ENCODE data around the gene PCCA.

The PCCA gene

DNA sequence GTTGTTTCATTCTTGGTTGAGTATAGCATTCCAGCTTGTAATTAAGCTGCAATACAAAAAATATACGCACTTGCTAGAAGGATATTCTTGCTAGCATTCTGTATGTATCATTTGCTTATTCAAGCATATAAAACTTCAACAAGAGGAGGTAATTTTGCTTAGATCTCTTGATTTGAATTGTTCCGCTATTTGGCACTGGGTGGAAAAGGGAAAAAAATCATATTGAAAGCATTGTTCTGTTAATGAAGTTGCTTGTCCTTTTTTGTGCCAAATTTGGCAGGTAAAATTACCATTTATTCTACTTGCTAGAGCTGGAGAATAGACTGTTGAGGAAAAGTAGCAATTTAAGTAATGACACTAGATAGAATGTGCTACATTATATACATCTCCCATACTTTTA is 309.5 kb downstream of the PCCA start:
- peaks cover 19% of the 10 kb centered on the region for H3K4me1 ChIP-seq (ENCODE audit: control insufficient read depth, insufficient read depth, low read length, unreplicated experiment)

DNA sequence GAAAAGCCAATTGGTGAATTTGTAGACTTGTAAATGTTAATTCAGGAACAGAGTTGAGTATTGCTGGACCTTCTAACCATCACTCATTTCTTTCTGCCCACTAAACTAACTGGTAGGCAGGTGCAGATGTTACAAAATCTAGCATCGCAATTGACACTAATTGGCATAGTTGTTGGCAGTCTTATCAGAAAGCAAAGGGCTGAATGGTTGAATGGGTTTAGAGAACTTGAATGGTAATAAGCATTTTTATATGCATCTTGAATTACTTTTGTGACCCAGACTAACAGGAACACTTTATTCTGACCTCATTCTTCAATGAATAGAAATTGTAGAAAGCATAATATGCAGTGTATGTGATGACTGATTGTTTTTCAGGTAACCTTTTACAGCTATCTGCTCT is 310.6 kb downstream of the PCCA start:
- no peak overlapping the region for H2AFZ ChIP-seq (ENCODE audit: low read length, unreplicated experiment)
- no peaks in the 10 kb centered on the region for H3K79me2 ChIP-seq (ENCODE audit: control insufficient read depth, insufficient read depth, low read length, unreplicated experiment)
- H3K4me3 ChIP-seq (ENCODE audit: low read depth, low read length) = no peak overlapping the region
- no peaks in the 10 kb centered on the region for H3K27me3 ChIP-seq (ENCODE audit: insufficient read depth, low read length)
- peaks cover 8% of the 10 kb centered on the region for H3K4me1 ChIP-seq (ENCODE audit: control insufficient read depth, insufficient read depth, low read length, unreplicated experiment)
- no peak overlapping the region for H3K27ac ChIP-seq (ENCODE audit: low read depth, low read length)
- H3K36me3 ChIP-seq (ENCODE audit: insufficient read depth, low read length) = no peaks in the 10 kb centered on the region

More for the DNA sequence above, 309.5 kb downstream of the PCCA start:
- Histone ChIP-seq H3K27ac (ENCODE audit: low read depth, low read length) (no peak overlapping the region), H3K36me3 (ENCODE audit: insufficient read depth, low read length) (no peaks in the 10 kb centered on the region), H3K79me2 (ENCODE audit: control insufficient read depth, insufficient read depth, low read length, unreplicated experiment) (no peaks in the 10 kb centered on the region), H2AFZ (ENCODE audit: low read length, unreplicated experiment) (no peak overlapping the region), H3K27me3 (ENCODE audit: insufficient read depth, low read length) (no peaks in the 10 kb centered on the region), H3K4me3 (ENCODE audit: low read depth, low read length) (no peak overlapping the region)

DNA sequence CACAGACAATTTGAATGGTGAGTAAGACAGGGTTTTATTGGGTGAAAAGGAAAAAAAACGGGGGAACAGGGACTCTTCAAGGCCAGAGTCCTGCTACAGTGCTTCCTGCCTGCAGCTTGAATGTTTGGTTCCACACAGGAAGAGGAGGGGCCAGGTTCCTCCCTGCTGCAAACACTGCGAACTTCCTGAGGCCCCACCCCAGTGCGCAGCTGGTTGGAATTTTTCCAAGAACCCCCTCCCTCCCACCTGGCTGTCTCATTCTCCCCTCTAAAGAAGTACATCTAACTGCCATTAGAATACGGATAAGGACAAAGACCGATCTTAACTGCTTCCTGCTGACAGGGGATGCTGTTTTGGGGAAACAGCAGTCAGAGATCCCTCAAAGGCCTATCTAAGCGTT is 314.8 kb downstream of the PCCA start:
- H3K27ac ChIP-seq (ENCODE audit: low read depth, low read length) = no peak overlapping the region
- H3K36me3 ChIP-seq (ENCODE audit: insufficient read depth, low read length) = peaks cover 11% of the 10 kb centered on the region; the same call in 1 of the 2 replicates
- no peaks in the 10 kb centered on the region for H3K4me1 ChIP-seq (ENCODE audit: control insufficient read depth, insufficient read depth, low read length, unreplicated experiment)
- H3K4me3 ChIP-seq (ENCODE audit: low read depth, low read length) = no peak overlapping the region
- H2AFZ ChIP-seq (ENCODE audit: low read length, unreplicated experiment) = no peak overlapping the region
- no peaks in the 10 kb centered on the region for H3K79me2 ChIP-seq (ENCODE audit: control insufficient read depth, insufficient read depth, low read length, unreplicated experiment)
- no peaks in the 10 kb centered on the region for H3K27me3 ChIP-seq (ENCODE audit: insufficient read depth, low read length)

- no peak overlapping the region for H3K27ac ChIP-seq (ENCODE audit: low read depth, low read length)
- no peaks in the 10 kb centered on the region for H3K4me1 ChIP-seq (ENCODE audit: control insufficient read depth, insufficient read depth, low read length, unreplicated experiment)
- H3K79me2 ChIP-seq (ENCODE audit: control insufficient read depth, insufficient read depth, low read length, unreplicated experiment) = no peaks in the 10 kb centered on the region
- no peaks in the 10 kb centered on the region for H3K27me3 ChIP-seq (ENCODE audit: insufficient read depth, low read length)
- H3K4me3 ChIP-seq (ENCODE audit: low read depth, low read length) = no peak overlapping the region
- H3K36me3 ChIP-seq (ENCODE audit: insufficient read depth, low read length) = peaks cover 26% of the 10 kb centered on the region; the same call in 1 of the 2 replicates
- H2AFZ ChIP-seq (ENCODE audit: low read length, unreplicated experiment) = no peak overlapping the region
Measured at GRCh38 chr13:100409132-100409531, 320.2 kb downstream of the PCCA start.

DNA sequence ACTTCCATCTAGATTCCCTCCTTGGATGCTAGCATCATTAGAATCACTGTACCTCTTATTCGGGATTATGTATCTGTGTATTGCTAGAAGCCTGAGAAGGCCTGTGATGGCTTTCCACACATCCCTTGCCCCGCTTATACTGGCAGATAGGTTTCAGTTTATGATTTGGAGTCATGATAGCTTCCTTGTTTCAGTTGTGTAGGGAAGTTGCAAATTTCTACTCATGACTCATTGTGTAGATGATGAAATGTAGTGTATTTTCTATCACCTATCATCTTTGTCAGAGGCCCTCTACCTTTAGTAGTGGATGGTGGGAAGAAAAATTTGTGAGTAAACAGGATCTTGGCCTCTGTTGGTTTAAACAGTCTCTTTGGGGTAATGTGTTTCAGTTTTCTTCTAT is 334.5 kb downstream of the PCCA start:
- no peak overlapping the region for H3K27ac ChIP-seq (ENCODE audit: low read depth, low read length)
- no peaks in the 10 kb centered on the region for H3K79me2 ChIP-seq (ENCODE audit: control insufficient read depth, insufficient read depth, low read length, unreplicated experiment)
- H3K4me3 ChIP-seq (ENCODE audit: low read depth, low read length) = no peak overlapping the region
- no peak overlapping the region for H2AFZ ChIP-seq (ENCODE audit: low read length, unreplicated experiment)
- H3K4me1 ChIP-seq (ENCODE audit: control insufficient read depth, insufficient read depth, low read length, unreplicated experiment) = peaks cover 7% of the 10 kb centered on the region
- no peaks in the 10 kb centered on the region for H3K36me3 ChIP-seq (ENCODE audit: insufficient read depth, low read length)
- H3K27me3 ChIP-seq (ENCODE audit: insufficient read depth, low read length) = no peaks in the 10 kb centered on the region

GRCh38 chr13:100428986-100429385 is 340.1 kb downstream of the PCCA start:
- Histone ChIP-seq H3K79me2 (ENCODE audit: control insufficient read depth, insufficient read depth, low read length, unreplicated experiment) (no peaks in the 10 kb centered on the region), H3K4me1 (ENCODE audit: control insufficient read depth, insufficient read depth, low read length, unreplicated experiment) (peaks cover 6% of the 10 kb centered on the region)

GRCh38 chr13:100432611-100433010 is 343.7 kb downstream of the PCCA start:
- Histone ChIP-seq H3K79me2 (ENCODE audit: control insufficient read depth, insufficient read depth, low read length, unreplicated experiment) (no peaks in the 10 kb centered on the region), H3K4me1 (ENCODE audit: control insufficient read depth, insufficient read depth, low read length, unreplicated experiment) (peaks cover 15% of the 10 kb centered on the region), H3K4me3 (ENCODE audit: low read depth, low read length) (no peak overlapping the region), H3K27ac (ENCODE audit: low read depth, low read length) (no peak overlapping the region), H3K27me3 (ENCODE audit: insufficient read depth, low read length) (no peaks in the 10 kb centered on the region), H2AFZ (ENCODE audit: low read length, unreplicated experiment) (no peak overlapping the region), H3K36me3 (ENCODE audit: insufficient read depth, low read length) (no peaks in the 10 kb centered on the region)

More at GRCh38 chr13:100428986-100429385, 340.1 kb downstream of the PCCA start:
- H3K4me3 ChIP-seq (ENCODE audit: low read depth, low read length) = no peak overlapping the region
- no peaks in the 10 kb centered on the region for H3K36me3 ChIP-seq (ENCODE audit: insufficient read depth, low read length)
- H3K27ac ChIP-seq (ENCODE audit: low read depth, low read length) = no peak overlapping the region
- no peaks in the 10 kb centered on the region for H3K27me3 ChIP-seq (ENCODE audit: insufficient read depth, low read length)
- H2AFZ ChIP-seq (ENCODE audit: low read length, unreplicated experiment) = no peak overlapping the region

GRCh38 chr13:100433475-100433874 is 344.6 kb downstream of the PCCA start:
- H3K27ac ChIP-seq (ENCODE audit: low read depth, low read length) = 0 out of 2 replicates have a peak overlapping the region, but pooled peaks have one; percentile 15

DNA sequence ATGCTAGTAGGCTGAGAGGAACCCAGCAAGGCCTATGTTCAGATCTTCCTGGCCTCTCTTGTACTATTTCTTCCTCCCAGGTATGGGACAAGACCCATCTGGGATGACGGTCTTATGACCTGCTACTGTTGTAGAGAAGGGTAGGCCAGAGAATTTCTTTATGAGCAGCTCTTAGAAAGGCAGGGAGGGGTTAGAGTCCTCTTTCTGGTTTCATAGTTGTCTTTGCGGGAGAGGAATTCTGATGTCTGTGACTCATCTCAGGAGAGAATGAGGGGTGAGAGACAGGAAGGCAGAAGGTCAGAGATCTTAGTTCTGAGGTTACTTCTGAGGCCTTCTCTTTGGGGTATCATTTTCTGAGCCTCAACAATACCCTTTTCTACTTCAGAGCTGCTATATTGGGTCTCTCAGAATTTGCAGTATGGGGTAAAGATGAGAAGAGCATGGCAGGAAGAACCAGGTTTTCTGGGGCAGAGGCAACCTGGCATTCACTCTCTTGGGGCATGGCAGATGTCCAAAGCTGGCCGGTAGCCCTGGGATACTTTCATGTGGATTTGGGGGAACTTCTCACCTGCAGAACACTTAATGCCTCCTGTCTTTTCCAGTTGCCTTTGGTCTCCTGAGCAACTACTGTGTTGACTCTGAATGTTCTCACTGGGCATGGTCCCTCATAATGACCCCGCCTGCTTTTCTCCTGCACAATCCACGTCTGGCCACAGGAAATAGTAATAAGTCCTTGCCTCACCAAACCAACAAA is 345.3 kb downstream of the PCCA start:
- Histone ChIP-seq H3K4me1 (ENCODE audit: control insufficient read depth, insufficient read depth, low read length, unreplicated experiment) (peaks cover 15% of the 10 kb centered on the region), H3K36me3 (ENCODE audit: insufficient read depth, low read length) (no peaks in the 10 kb centered on the region), H3K79me2 (ENCODE audit: control insufficient read depth, insufficient read depth, low read length, unreplicated experiment) (no peaks in the 10 kb centered on the region), H2AFZ (ENCODE audit: low read length, unreplicated experiment) (peak overlapping the region; percentile 48), H3K27ac (ENCODE audit: low read depth, low read length) (0 out of 2 replicates have a peak overlapping the region, but pooled peaks have one; percentile 15), H3K27me3 (ENCODE audit: insufficient read depth, low read length) (no peaks in the 10 kb centered on the region), H3K4me3 (ENCODE audit: low read depth, low read length) (no peak overlapping the region)

More at GRCh38 chr13:100433475-100433874, 344.6 kb downstream of the PCCA start:
- Histone ChIP-seq H3K27me3 (ENCODE audit: insufficient read depth, low read length) (no peaks in the 10 kb centered on the region), H3K79me2 (ENCODE audit: control insufficient read depth, insufficient read depth, low read length, unreplicated experiment) (no peaks in the 10 kb centered on the region), H3K4me1 (ENCODE audit: control insufficient read depth, insufficient read depth, low read length, unreplicated experiment) (peaks cover 15% of the 10 kb centered on the region), H3K36me3 (ENCODE audit: insufficient read depth, low read length) (no peaks in the 10 kb centered on the region), H2AFZ (ENCODE audit: low read length, unreplicated experiment) (no peak overlapping the region), H3K4me3 (ENCODE audit: low read depth, low read length) (no peak overlapping the region)

- no peak overlapping the region for H3K4me3 ChIP-seq (ENCODE audit: low read depth, low read length)
- H3K27ac ChIP-seq (ENCODE audit: low read depth, low read length) = no peak overlapping the region
- no peaks in the 10 kb centered on the region for H3K36me3 ChIP-seq (ENCODE audit: insufficient read depth, low read length)
- no peaks in the 10 kb centered on the region for H3K27me3 ChIP-seq (ENCODE audit: insufficient read depth, low read length)
- H3K4me1 ChIP-seq (ENCODE audit: control insufficient read depth, insufficient read depth, low read length, unreplicated experiment) = peaks cover 18% of the 10 kb centered on the region
- H3K79me2 ChIP-seq (ENCODE audit: control insufficient read depth, insufficient read depth, low read length, unreplicated experiment) = no peaks in the 10 kb centered on the region
- no peak overlapping the region for H2AFZ ChIP-seq (ENCODE audit: low read length, unreplicated experiment)
Measured at GRCh38 chr13:100436099-100436498, 347.2 kb downstream of the PCCA start.
